Neural crest cell (in vitro differentiated cells): ENCODE data around the gene HRK. TPM values are rescaled to one million over a fixed set of nuclear protein-coding genes. Genes with fewer than 3 reads are reported as not detected.

Experiments
- DNase-seq: peaks from one replicate; pipeline ENCODE4 v3.0.0; 2021; ENCODE audit warnings: low read depth, mixed read lengths, low spot score
- H3K27ac Mint-ChIP-seq: one replicate; pipeline ENCODE4 v1.8.0; 2021; ENCODE audit warnings: mild to moderate bottlenecking, mixed read lengths; ENCODE audit not compliant: unreplicated experiment
- H3K27me3 Mint-ChIP-seq: 2 replicates; pipeline ENCODE4 v1.8.0; 2021; ENCODE audit warnings: low read depth, mild to moderate bottlenecking, mixed read lengths
- H3K36me3 Mint-ChIP-seq: 2 replicates; pipeline ENCODE4 v1.8.0; 2021; ENCODE audit warnings: low read depth, mild to moderate bottlenecking, mixed read lengths
- H3K4me1 Mint-ChIP-seq: 2 replicates; pipeline ENCODE4 v1.8.0; 2021; ENCODE audit warnings: mixed read lengths
- H3K4me3 Mint-ChIP-seq: one replicate; pipeline ENCODE4 v1.8.0; 2021; ENCODE audit warnings: mild to moderate bottlenecking, mixed read lengths
- H3K9me3 Mint-ChIP-seq: 2 replicates; pipeline ENCODE4 v1.8.0; 2021; ENCODE audit warnings: mixed read lengths
- CTCF ChIP-seq: fragments of 200-600 bp; sonication (generic); conservative IDR thresholded peaks from 2 replicates; pipeline ENCODE4 v1.5.0; 2021; ENCODE audit warnings: antibody characterized with exemption, mild to moderate bottlenecking
- total RNA-seq: library from RNA; stranded (reverse); gene quantifications from 2 replicates; pipeline ENCODE4 v1.2.1, GENCODE V29; 2021

The HRK gene
- total RNA-seq, 1 donor from 2014 or later, result 2.2 TPM

DNA sequence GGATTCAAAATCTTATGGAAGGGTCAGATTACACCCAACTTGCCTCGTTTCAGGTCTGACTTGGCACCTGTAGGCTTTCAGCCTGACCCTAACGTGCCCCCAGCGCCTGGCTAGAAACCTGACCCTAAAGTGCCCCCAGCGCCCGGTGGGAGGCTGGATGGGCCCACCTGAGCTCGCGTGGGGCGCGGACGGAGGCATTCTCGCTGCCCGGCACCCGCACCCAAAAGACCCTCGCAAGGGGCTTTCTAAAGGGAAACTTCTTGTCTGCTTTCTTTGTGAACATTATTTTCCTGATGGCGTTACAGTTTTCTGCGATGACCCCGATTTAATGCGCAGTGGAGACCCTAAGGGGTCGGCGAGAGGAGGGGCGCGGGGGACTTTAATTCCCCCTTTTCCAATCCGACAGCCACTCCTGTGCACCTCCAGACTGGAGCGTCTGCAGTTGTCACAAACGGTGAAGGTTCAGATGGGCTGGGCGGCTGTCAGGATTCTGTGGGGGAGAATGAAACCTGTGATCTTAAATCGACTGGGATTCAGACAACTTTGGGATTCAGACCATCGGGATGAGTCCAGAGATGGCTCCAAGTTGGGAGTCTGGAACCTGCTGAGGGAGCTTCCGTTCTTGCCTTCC lies 751 bp upstream of the HRK start:
- peak overlapping the region; percentile 86 for H3K4me3 Mint-ChIP-seq
- H3K9me3 Mint-ChIP-seq, result no peaks in the 10 kb centered on the region
- TF ChIP-seq CTCF, result no peak
- H3K4me1 Mint-ChIP-seq, result peaks cover 38% of the 10 kb centered on the region
- no peaks in the 10 kb centered on the region for H3K36me3 Mint-ChIP-seq
- no peak for DNase-seq
- no peak overlapping the region for H3K27ac Mint-ChIP-seq
- H3K27me3 Mint-ChIP-seq, result peaks cover 88% of the 10 kb centered on the region

GRCh38 chr12:116880817-116881324 lies 370 bp downstream of the HRK start:
- Mint-ChIP-seq H3K9me3 (no peaks in the 10 kb centered on the region), H3K4me1 (peaks cover 49% of the 10 kb centered on the region), H3K27ac (no peak overlapping the region), H3K36me3 (no peaks in the 10 kb centered on the region), H3K27me3 (peaks cover 90% of the 10 kb centered on the region), H3K4me3 (peak overlapping the region; percentile 92)
- peak; percentile 30 for DNase-seq
- peak; percentile 18 for TF ChIP-seq CTCF

- no peak for DNase-seq
- no peak for TF ChIP-seq CTCF
- Mint-ChIP-seq H3K9me3 (no peaks in the 10 kb centered on the region), H3K4me1 (peaks cover 51% of the 10 kb centered on the region), H3K27ac (no peak overlapping the region), H3K36me3 (no peaks in the 10 kb centered on the region), H3K27me3 (peaks cover 84% of the 10 kb centered on the region), H3K4me3 (peak overlapping the region; percentile 92)
These were observed 926 bp downstream of the HRK start for GRCh38 chr12:116880213-116880816.

DNA sequence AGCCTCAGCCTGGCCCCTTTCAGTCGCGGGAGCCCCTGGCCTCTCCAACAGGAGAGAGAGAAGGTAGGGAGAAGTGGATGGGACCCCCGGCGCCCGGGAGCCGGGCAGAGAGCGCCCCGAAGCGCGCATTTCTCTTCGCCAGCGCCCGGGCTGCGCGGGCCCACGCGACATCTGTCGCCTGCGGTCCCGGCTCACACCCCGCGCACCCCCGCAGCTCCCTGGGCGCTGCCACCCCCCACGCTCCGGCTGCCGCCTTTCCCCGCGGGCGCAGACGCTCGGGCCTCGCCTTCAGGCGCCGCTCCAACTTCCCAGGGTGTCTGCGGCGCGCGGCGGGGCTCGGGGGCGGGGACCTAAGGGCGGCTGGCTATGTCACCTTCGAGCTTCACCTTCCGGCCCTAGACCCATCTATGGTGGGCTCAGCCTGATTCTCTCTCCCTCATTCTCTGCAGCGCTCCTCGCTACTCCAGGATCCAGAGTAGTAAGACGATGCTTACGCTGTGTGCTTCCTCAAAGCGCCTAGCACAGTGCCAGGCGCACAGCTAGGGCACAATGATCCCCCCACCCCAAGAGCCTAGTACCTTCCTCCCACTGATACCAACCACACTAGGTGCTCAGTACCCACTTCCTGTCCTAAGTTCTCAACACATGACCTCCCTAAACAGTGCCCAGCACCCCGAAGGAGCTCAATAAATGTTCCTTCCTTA lies 1.6 kb downstream of the HRK start:
- H3K4me1 Mint-ChIP-seq, result peaks cover 51% of the 10 kb centered on the region
- peaks cover 78% of the 10 kb centered on the region for H3K27me3 Mint-ChIP-seq
- no peak for DNase-seq
- no peak overlapping the region for H3K27ac Mint-ChIP-seq
- H3K36me3 Mint-ChIP-seq, result no peaks in the 10 kb centered on the region
- TF ChIP-seq CTCF, result no peak
- H3K4me3 Mint-ChIP-seq, result peak overlapping the region; percentile 92
- peaks cover 2% of the 10 kb centered on the region for H3K9me3 Mint-ChIP-seq

DNA sequence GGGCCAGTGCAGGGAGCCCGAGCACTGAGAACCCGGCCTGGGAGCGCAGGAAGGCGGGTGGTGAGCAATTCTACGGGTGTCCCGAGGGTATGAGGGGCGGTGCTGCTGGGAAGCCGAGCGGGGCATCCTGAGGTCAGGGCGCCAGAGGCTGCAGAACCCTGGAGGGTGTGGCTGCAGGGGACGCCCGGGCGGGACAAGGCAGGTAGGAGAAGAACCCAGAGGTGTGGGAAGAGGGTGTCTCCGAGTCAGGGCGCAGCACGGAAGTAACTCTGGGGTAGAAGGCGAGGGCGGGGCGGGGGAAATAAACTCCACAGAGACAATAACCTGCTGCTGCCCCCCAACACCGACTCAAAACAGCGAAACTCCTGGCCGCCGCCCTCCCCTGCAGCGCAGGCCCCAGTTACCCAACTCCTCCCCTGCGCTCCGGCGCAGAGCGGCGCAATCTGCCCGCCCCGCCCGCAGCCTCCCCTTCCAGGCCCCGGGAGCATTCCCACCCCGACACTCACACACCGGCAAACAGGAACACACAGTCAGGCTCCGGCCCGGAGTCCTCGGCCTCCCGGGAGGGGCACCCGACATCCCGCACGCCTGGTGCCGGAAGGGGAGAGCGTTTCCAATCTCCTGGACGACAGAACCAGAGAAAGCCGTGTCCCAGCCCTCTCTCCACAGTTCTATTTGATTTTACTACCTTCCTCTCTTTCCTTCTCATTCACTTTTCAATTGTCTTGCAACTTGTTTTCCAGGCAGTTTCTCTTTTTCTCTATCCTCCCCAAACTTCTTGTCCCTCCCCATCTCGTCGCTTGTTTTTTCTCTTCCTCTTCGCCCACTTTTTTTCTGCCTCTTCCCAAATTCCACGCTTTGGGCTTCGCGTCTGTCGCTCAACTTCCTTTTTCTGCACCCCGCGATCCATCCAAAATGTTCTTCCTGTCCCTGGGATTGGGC lies 2.4 kb downstream of the HRK start:
- TF ChIP-seq CTCF, result no peak
- no peak for DNase-seq
- Mint-ChIP-seq H3K4me3 (peak overlapping the region; percentile 77), H3K36me3 (no peaks in the 10 kb centered on the region), H3K27me3 (peaks cover 77% of the 10 kb centered on the region), H3K9me3 (peaks cover 5% of the 10 kb centered on the region), H3K4me1 (peaks cover 51% of the 10 kb centered on the region), H3K27ac (no peak overlapping the region)
